H9 (cell line): Measurements from ENCODE around the gene SYNGR4. TPM values are rescaled to one million over a fixed set of nuclear protein-coding genes. Genes with fewer than 3 reads are reported as not detected.

Experiments
- DNase-seq: peaks from one replicate; pipeline ENCODE4 v3.0.0-alpha.2; 2017
- H2AFZ ChIP-seq: one replicate; pipeline ENCODE4 v1.6.1; 2013; ENCODE audit warnings: mild to moderate bottlenecking, low read length, control low read depth, moderate library complexity
- H2AK5ac ChIP-seq: 2 replicates; pipeline ENCODE4 v1.6.1; 2013; ENCODE audit warnings: low read length, control low read depth, mixed read lengths; ENCODE audit not compliant: insufficient read length
- H2BK120ac ChIP-seq: one replicate; pipeline ENCODE4 v1.6.1; 2013; ENCODE audit warnings: low read depth, mild to moderate bottlenecking, low read length, control low read depth, inconsistent platforms; ENCODE audit not compliant: poor library complexity, severe bottlenecking
- H2BK12ac ChIP-seq: 2 replicates; pipeline ENCODE4 v1.6.1; 2013; ENCODE audit warnings: low read length, control low read depth, mixed read lengths, low read depth; ENCODE audit not compliant: insufficient read length
- H2BK15ac ChIP-seq: 2 replicates; pipeline ENCODE4 v1.6.1; 2013; ENCODE audit warnings: low read depth, low read length, control low read depth
- H2BK20ac ChIP-seq: one replicate; pipeline ENCODE4 v1.6.1; 2013; ENCODE audit warnings: low read depth, mild to moderate bottlenecking, low read length, control low read depth, inconsistent platforms; ENCODE audit not compliant: poor library complexity, severe bottlenecking
- H2BK5ac ChIP-seq: 2 replicates; pipeline ENCODE4 v1.6.1; 2013; ENCODE audit warnings: low read length, control low read depth, mixed read lengths; ENCODE audit not compliant: insufficient read length
- H3K14ac ChIP-seq: 2 replicates; pipeline ENCODE4 v1.6.1; 2013; ENCODE audit warnings: low read length, control low read depth; ENCODE audit not compliant: insufficient read depth
- H3K18ac ChIP-seq: 2 replicates; pipeline ENCODE4 v1.6.1; 2013; ENCODE audit warnings: low read depth, mild to moderate bottlenecking, mixed read lengths, low read length, control low read depth; ENCODE audit not compliant: insufficient read length
- H3K23ac ChIP-seq: 2 replicates; pipeline ENCODE4 v1.6.1; 2013; ENCODE audit warnings: low read length, control low read depth, mixed read lengths, low read depth; ENCODE audit not compliant: insufficient read length
- H3K23me2 ChIP-seq: 2 replicates; pipeline ENCODE4 v1.6.1; 2013; ENCODE audit warnings: low read depth, mild to moderate bottlenecking, mixed read lengths, low read length, control low read depth; ENCODE audit not compliant: insufficient read length, poor library complexity, severe bottlenecking
- H3K27ac ChIP-seq: 2 replicates; pipeline ENCODE4 v1.5.1; 2013; ENCODE audit warnings: low read length, control low read depth, mixed read lengths, low read depth; ENCODE audit not compliant: insufficient read length
- H3K27me3 ChIP-seq: 2 replicates; pipeline ENCODE4 v1.6.1; 2013; ENCODE audit warnings: low read length, control low read depth, inconsistent platforms; ENCODE audit not compliant: insufficient read depth
- H3K4ac ChIP-seq: 2 replicates; pipeline ENCODE4 v1.6.1; 2013; ENCODE audit warnings: low read depth, mild to moderate bottlenecking, control low read depth, inconsistent platforms, low read length, moderate library complexity
- H3K4me1 ChIP-seq: 2 replicates; pipeline ENCODE4 v1.6.1; 2013; ENCODE audit warnings: low read length, control low read depth, inconsistent platforms; ENCODE audit not compliant: insufficient read depth
- H3K4me2 ChIP-seq: 2 replicates; pipeline ENCODE4 v1.6.1; 2013; ENCODE audit warnings: low read length, control low read depth, mixed read lengths; ENCODE audit not compliant: insufficient read length, insufficient read depth
- H3K56ac ChIP-seq: 2 replicates; pipeline ENCODE4 v1.6.1; 2013; ENCODE audit warnings: low read depth, mild to moderate bottlenecking, mixed read lengths, low read length, control low read depth; ENCODE audit not compliant: insufficient read length
- H3K79me1 ChIP-seq: 2 replicates; pipeline ENCODE4 v1.6.1; 2013; ENCODE audit warnings: low read depth, mild to moderate bottlenecking, moderate library complexity, low read length, control low read depth, inconsistent platforms; ENCODE audit not compliant: insufficient read depth, poor library complexity, severe bottlenecking
- H3K79me2 ChIP-seq: 2 replicates; pipeline ENCODE4 v1.6.1; 2013; ENCODE audit warnings: low read length, control low read depth, inconsistent platforms; ENCODE audit not compliant: insufficient read depth
- H3K9ac ChIP-seq: 2 replicates; pipeline ENCODE4 v1.6.1; 2013; ENCODE audit warnings: low read length, control low read depth, mixed read lengths; ENCODE audit not compliant: insufficient read length; ENCODE audit errors: extremely low read depth
- H3K9me3 ChIP-seq: one replicate; pipeline ENCODE4 v1.6.1; 2013; ENCODE audit warnings: low read depth, low read length, inconsistent platforms; ENCODE audit not compliant: control insufficient read depth
- H3T11ph ChIP-seq: one replicate; pipeline ENCODE4 v1.6.1; 2013; ENCODE audit warnings: mild to moderate bottlenecking, low read length, control low read depth, inconsistent platforms
- H4K20me1 ChIP-seq: one replicate; pipeline ENCODE4 v1.6.1; 2013; ENCODE audit not compliant: control insufficient read depth, insufficient read length, insufficient read depth
- H4K5ac ChIP-seq: 2 replicates; pipeline ENCODE4 v1.6.1; 2013; ENCODE audit warnings: low read depth, mild to moderate bottlenecking, mixed read lengths, low read length, control low read depth; ENCODE audit not compliant: insufficient read length
- H4K8ac ChIP-seq: replicated peaks from 2 replicates; pipeline ENCODE4 v1.6.1; 2013; ENCODE audit warnings: low read length, control low read depth, mixed read lengths, low read depth; ENCODE audit not compliant: insufficient read length
- H4K91ac ChIP-seq: 2 replicates; pipeline ENCODE4 v1.6.1; 2013; ENCODE audit warnings: low read depth, mild to moderate bottlenecking, moderate library complexity, mixed read lengths, low read length, control low read depth; ENCODE audit not compliant: insufficient read length
- H3K27ac Mint-ChIP-seq, 3 experiments: 2 replicates in 2 of 3; 3 replicates in 1 of 3; pipeline ENCODE4 v1.8.0; 2020 to 2021; ENCODE audit warnings: mixed read lengths in 3 of 3, mild to moderate bottlenecking in 1 of 3, moderate library complexity in 1 of 3
- H3K27me3 Mint-ChIP-seq: 2 replicates; pipeline ENCODE4 v1.8.0; 2021; ENCODE audit warnings: low read depth, mild to moderate bottlenecking, moderate library complexity, mixed read lengths
- H3K36me3 Mint-ChIP-seq, 3 experiments: 2 replicates in 2 of 3; 3 replicates in 1 of 3; pipeline ENCODE4 v1.8.0; 2020 to 2021; ENCODE audit warnings: low read depth in 3 of 3, mixed read lengths in 3 of 3; ENCODE audit not compliant: insufficient read depth in 1 of 3
- H3K4me1 Mint-ChIP-seq, 2 experiments: 2 replicates each; pipeline ENCODE4 v1.8.0; 2020; ENCODE audit warnings: mixed read lengths in 2 of 2
- H3K4me3 Mint-ChIP-seq, 2 experiments: 2 replicates in 1 of 2; 3 replicates in 1 of 2; pipeline ENCODE4 v1.8.0; 2020 to 2021; ENCODE audit warnings: mild to moderate bottlenecking in 2 of 2, mixed read lengths in 2 of 2, moderate library complexity in 1 of 2
- H3K9me3 Mint-ChIP-seq, 2 experiments: 2 replicates in 1 of 2; 3 replicates in 1 of 2; pipeline ENCODE4 v1.8.0; 2020; ENCODE audit warnings: mild to moderate bottlenecking in 2 of 2, mixed read lengths in 2 of 2, moderate library complexity in 1 of 2
- CTCF ChIP-seq: fragments of 200-600 bp; sonication (generic); conservative IDR thresholded peaks from 3 replicates; pipeline ENCODE4 v1.8.0; 2021; ENCODE audit warnings: antibody characterized with exemption, mild to moderate bottlenecking
- WGBS: extraction: QIAGEN DNeasy Blood & Tissue Kit; methylation state at CpG from one replicate; pipeline ENCODE4 v1.1.7; 2013; ENCODE audit warnings: missing lambda C conversion rate, low lambda C conversion rate, mixed read lengths; ENCODE audit not compliant: insufficient read length; ENCODE audit errors: extremely low coverage; 5-methylcytosine and 5-hydroxymethylcytosine counted together
- total RNA-seq: library from RNA; stranded (reverse); gene quantifications from 2 replicates; pipeline ENCODE4 v1.2.1, GENCODE V29; 2021

SYNGR4 gene
- total RNA-seq, 1 experiment from 2014 or later: 0.31 TPM

- H2BK15ac ChIP-seq: no peak overlapping the region
- no peak for TF ChIP-seq CTCF
- peak overlapping the region; percentile 82 for H3K4me2 ChIP-seq
- H4K5ac ChIP-seq: no peak overlapping the region
- H3K56ac ChIP-seq: no peak overlapping the region
- no peak overlapping the region for H2AFZ ChIP-seq
- no peak overlapping the region for H2BK12ac ChIP-seq
- H3K4me1 Mint-ChIP-seq: peaks cover 28 to 31% of the 10 kb centered on the region in 2 experiments
- H3K4me3 Mint-ChIP-seq: peak overlapping the region; percentile 65 to 81
- H3K4ac ChIP-seq: no peak overlapping the region
- peak; percentile 94 for DNase-seq
- no peak overlapping the region for H3K18ac ChIP-seq
- no peak overlapping the region for H4K8ac ChIP-seq
- no peak overlapping the region for H3K23ac ChIP-seq
- H3K79me1 ChIP-seq: no peaks in the 10 kb centered on the region
- H3K14ac ChIP-seq: no peak overlapping the region
- H4K20me1 ChIP-seq: no peaks in the 10 kb centered on the region
- peaks cover 12% of the 10 kb centered on the region for H3K27me3 Mint-ChIP-seq
- no peak overlapping the region for H3T11ph ChIP-seq
- H3K27me3 ChIP-seq: no peaks in the 10 kb centered on the region
- H3K4me1 ChIP-seq: peaks cover 3% of the 10 kb centered on the region; the same call in 1 of the 2 replicates
- H2BK120ac ChIP-seq: no peak overlapping the region
- H3K27ac ChIP-seq: no peak overlapping the region
- H4K91ac ChIP-seq: no peak overlapping the region
- H3K9me3 Mint-ChIP-seq: peaks cover 3 to 4% of the 10 kb centered on the region in 2 experiments; a peak in 3 of 5 replicates
- H3K79me2 ChIP-seq: no peaks in the 10 kb centered on the region
- H3K9ac ChIP-seq: peak overlapping the region; percentile 17
- H2BK20ac ChIP-seq: no peak overlapping the region
- WGBS: no CpG with 5 or more reads among the region's 25 CpGs
- H3K23me2 ChIP-seq: peaks cover 14% of the 10 kb centered on the region
- peaks cover 3 to 5% (median 4%) of the 10 kb centered on the region in 3 experiments; a peak in 5 of 7 replicates for H3K36me3 Mint-ChIP-seq
- no peak overlapping the region for H2BK5ac ChIP-seq
- peak overlapping the region; percentile 40 to 87 (median 74) for H3K27ac Mint-ChIP-seq
- H3K9me3 ChIP-seq: no peaks in the 10 kb centered on the region
- H2AK5ac ChIP-seq: no peak overlapping the region
These were observed 31.3 kb upstream of the SYNGR4 start for GRCh38 chr19:48332662-48333466.
